ENCODE measurements around the gene NTHL1.

Gene NTHL1

DNA sequence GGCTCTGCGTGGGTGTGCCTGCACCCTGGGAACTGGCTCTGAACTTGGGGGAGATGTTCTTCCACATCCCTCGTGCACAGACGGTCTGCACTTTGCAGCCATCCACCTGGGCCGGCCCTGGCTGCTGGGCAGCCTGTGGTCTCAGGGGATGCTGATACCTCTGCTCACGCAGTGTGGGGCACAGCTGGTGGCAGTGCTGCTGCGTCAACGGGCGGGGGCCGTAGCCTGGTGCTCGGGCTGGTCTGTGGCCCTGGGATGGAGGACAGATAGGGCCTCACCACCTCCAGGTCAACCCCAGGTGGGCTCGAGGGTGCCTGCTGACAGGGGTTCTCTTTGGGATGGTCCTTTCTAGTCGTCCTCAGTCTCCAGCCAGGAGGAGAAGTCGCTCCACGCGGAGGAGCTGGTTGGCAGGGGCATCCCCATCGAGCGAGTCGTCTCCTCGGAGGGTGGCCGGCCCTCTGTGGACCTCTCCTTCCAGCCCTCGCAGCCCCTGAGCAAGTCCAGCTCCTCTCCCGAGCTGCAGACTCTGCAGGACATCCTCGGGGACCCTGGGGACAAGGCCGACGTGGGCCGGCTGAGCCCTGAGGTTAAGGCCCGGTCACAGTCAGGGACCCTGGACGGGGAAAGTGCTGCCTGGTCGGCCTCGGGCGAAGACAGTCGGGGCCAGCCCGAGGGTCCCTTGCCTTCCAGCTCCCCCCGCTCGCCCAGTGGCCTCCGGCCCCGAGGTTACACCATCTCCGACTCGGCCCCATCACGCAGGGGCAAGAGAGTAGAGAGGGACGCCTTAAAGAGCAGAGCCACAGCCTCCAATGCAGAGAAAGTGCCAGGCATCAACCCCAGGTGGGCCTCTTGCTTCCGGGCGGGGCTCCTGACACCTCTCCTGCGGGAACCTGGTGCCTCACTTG lies 36.5 kb upstream of the NTHL1 start:
- DNase-seq = no peak

DNA sequence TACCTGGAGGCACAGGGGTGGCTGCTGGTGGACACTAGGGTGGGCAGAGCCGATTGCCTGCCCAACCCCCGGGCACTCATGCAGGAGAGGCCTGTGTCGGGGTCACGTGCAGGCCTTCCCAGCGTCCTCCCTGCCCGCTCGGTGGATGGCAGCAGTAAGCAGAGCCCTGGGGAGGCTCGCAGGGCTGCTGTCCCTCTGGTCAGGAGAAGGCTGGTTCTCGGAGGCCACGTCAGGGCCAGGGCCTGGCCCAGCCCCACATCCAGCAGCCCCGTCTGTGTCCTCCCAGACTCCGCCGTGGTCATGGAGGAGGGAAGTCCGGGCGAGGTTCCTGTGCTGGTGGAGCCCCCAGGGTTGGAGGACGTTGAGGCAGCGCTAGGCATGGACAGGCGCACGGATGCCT lies 35.8 kb upstream of the NTHL1 start:
- no peak for DNase-seq

DNA sequence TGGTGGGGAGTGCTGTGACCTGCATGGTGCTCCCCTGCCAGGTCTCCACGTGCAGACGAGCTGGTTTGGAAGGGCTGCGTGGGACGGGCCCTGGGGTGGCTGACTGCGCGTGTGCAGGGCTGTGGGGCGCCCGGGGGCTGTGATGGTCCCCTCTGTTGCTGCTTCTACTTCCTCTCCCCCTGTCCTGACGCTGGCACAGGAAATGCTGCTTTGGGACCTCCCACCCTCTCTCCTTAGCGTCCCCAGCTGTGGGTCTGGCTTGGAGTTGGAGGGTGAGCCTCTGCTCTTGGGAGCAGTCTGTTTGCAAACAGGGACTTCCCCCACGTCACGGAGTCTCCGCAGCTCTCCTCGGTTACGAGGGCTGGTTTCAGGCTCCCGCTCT lies 35.3 kb upstream of the NTHL1 start:
- no peak for DNase-seq

DNA sequence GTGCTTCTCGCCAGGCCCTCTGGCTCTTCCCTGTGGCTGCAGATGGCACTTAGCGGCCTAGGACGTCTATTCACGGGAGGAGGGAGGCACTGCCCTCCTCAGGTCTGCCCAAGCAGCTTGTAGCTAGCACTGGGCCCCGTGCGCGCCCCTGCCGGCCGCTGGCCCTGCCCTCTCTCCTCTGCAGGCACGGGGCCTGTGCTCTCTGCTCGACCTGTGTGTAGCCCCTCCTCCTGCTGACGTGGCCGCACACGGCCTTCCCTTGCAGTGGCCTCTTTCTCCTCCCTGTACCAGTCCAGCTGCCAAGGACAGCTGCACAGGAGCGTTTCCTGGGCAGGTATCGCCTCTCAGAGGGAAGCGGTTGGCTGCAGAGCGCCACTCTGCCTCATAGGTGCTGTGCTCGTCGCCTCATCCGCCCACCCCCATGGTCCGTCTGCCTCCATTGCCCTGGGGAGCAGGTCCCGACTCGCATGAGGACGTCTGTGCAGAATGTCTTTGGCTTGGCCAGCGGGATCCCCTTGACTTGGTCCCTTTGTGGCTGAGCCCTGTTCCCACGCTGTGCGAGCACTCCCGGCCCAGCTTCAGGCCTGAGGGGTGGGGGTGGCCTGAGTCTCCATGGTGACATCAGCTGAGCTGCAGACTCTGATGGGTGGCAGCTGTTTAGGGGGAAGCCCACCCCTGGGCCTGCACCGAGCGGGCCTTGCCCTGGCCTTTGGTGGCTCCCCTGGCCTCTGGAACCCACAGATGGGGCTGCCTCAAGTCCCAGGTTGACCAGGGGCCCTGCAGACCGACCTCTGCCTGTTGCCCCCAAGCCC lies 34.7 kb upstream of the NTHL1 start:
- no peak for DNase-seq

DNA sequence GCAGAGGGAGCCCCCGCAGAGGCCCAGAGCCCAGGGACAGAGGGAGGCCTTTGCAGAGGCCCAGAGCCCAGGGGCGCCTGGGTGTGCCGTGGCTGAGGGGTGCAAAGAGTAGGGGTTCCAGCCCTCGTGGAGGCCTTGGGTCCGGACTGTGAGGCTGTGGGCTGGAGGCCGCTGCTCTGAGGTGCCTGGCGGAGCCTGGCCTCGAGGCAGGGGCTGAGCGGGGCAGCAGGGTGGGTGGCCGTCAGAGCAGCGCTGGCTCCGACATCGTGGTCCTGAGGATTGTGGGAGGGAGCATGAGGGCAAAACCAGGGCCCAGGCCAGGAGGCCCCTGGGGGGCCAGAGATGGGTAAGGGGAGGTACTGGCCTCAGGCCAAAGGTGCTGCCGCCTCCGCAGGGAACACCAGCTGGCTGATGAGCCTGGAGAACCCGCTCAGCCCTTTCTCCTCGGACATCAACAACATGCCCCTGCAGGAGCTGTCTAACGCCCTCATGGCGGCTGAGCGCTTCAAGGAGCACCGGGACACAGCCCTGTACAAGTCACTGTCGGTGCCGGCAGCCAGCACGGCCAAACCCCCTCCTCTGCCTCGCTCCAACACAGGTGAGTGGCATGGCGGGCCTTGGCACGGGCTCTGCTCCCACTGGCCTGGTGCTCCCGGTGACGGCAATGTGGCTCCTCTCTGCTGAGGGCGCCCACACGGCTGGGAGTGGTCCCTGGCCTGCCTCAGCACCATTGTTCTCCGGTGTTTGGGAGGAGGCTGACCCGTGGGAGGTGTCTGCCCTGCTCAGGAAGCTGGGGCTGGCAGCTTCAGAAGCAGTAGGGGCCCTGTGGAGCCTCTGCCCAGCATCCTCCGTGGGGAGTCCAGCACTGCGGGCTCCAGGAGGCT lies 33.8 kb upstream of the NTHL1 start:
- DNase-seq = no peak

DNA sequence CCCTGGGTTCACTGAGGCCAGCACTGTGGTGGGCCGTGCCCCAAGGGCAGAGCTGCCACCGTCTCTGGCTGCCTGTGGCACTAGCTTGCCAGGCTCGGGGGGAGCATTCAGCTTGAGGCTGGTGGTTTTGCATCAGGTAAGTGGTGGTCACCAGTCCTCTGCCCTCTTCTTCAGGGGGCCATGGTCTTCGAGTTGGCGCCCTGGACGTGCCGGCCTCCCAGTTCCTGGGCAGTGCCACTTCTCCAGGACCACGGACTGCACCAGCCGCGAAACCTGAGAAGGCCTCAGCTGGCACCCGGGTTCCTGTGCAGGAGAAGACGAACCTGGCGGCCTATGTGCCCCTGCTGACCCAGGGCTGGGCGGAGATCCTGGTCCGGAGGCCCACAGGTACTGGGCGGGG lies 32.4 kb upstream of the NTHL1 start:
- DNase-seq = no peak

DNA sequence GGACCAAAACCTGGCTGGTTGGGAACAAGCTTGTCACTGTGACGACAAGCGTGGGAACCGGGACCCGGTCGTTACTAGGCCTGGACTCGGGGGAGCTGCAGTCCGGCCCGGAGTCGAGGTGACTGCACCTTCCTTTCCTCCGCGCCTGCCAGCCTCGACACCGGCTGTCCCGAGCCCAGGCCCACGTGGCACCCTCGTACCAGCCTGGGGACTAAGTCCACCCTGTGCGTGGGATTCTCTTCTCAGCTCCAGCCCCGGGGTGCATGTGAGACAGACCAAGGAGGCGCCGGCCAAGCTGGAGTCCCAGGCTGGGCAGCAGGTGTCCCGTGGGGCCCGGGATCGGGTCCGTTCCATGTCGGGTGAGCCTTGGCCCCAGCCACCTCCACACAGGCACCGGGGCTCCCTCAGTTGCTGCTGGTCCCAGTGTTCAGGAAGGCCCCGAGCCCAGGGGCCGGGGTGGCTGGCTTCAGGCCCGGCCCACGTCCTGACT lies 31.7 kb upstream of the NTHL1 start:
- no peak for DNase-seq

DNA sequence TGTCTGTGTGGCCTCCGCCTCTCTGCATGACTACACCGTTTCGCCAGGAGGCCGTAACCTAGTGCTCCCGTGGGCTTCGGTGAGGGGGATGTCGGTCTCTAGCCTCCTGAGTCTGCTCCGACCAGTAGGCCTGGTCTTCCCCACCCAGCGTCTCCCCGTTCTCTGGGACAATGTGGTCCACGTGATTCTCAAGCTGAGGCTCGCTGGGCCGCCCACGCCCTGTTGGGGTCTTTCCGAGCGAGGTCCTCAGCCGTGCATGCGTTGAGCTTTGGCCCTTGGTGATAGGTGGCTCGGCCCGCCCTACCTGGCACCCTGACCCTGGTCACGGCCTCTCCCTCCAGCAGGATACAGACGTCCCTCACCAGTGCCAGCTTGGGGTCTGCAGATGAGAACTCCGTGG lies 31.1 kb upstream of the NTHL1 start:
- no peak for DNase-seq

DNA sequence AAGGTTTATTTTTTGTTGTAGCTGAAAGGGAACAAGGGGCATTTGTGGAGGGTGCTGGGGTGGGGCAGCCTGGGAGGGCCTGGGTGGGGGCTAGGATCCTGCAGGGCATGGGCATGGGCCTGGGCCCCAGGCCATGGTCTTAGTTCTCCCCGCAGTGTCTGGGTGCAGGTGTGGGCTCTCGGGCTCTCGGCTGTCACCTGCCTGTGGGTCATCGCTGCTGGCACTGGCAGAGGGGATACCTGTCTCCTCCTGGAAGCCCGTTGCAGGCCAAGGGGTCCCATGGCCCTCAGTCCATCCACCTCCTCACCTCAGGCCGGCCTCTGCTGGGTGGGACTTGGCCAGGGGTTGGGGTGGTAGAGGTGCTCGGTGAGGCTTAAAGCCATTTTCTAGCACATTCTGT lies 30.5 kb upstream of the NTHL1 start:
- no peak for DNase-seq

DNA sequence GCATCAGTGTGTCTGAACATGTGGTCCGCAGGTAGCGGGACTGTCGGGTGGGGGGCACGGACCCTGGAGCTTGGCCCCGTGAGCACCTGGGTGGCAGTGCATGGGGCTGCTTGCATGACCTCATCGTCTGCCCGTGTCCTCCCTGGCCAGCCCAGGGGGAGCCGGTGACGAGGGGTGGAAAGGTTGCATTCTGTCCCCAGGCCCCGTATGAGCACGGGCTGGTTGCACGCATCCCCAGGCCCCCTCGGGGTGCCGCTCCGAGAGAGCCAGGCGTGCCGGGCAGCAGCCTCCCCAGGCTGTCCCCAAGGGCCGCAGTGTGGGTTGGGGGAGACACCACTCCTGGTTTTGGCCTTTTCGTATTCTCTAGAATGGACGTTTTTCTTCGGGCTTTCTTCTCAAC lies 30.1 kb upstream of the NTHL1 start:
- DNase-seq = no peak

DNA sequence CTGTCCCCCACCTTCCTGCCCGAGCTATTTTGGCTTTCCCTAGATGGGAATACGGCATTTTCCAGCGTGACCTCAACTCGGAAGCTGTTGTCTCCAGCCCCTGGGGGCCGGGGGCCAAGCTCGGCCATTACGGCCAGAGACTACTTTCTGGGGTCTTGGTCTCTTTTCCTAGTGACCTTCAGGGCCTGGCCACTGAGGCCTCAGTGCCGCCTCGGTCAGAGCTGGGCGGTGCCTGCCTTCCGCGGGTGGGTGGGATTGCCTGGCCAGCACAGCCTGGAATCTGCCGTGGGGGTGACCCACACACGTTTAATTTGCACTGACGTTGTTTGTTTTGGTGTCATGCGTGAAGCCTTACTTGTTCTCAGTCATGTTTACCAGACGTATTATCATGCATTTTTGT lies 29.4 kb upstream of the NTHL1 start:
- no peak for DNase-seq

DNA sequence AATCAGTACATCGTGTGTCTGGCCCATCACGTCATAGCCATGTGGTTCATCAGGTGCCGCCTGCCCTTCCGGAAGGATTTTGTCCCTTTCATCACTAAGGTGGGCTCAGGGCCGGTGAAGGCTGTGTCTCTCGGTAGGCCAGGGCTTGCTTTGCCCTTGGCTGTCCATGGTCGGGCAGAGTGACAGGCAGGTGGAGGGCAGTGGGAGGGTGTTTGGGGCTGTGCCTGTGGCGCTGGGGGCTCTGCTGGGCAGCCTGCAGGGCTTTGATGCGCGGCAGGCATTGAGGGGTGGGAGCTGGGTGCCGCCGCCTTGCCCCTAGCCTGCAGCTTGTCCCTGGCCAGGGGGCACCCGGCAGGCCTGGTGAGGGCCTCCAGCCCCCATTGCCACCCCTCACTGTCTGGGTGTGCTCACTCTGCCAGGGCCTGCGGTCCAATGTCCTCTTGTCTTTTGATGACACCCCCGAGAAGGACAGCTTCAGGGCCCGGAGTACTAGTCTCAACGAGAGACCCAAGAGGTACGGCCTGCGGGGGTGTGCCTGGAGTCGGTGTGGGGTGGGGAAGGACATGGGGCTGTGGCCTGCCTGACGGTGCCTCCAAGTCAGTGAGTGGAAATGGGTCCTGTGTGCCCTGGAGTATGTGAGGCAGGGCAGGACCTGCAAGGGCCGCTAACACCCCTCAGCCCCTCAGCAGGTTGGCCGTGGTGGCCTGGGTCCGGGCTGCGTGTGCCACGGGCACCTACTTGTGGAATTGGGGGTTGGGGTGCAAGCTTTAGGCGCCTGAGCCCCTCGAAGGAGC lies 28.6 kb upstream of the NTHL1 start:
- DNase-seq = no peak

DNA sequence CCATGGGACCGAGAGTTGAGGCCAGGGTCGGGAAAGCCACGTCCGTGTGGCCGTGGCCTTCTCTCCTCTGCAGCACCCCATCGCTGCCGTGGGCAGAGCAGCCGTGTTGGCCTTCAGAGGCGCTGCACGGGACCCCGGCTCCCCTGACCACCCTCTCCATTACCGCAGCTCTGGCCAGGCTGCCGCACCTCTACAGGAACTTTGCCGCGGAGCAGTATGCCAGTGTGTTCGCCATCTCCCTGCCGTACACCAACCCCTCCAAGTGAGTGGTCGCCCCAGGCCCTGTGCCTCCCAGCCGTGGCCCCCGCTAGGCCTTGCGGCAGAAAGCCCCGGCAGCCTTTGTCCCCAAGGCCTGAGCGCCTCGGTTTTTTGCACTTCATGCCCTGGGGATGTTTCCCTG lies 28.0 kb upstream of the NTHL1 start:
- no peak for DNase-seq

DNA sequence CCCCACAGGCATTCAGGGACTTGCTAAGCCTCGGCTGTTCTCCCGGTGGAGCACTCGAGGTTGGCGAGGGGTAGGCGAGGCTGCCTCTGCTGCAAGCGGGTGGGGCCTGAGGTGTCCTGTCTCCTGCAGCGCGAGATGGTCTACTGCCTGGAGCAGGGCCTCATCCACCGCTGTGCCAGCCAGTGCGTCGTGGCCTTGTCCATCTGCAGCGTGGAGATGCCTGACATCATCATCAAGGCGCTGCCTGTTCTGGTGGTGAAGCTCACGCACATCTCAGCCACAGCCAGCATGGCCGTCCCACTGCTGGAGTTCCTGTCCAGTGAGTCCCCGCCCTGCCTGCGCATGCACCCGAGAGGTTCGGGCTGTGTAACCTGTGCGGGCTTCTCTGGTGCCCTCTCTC lies 26.4 kb upstream of the NTHL1 start:
- no peak for DNase-seq

DNA sequence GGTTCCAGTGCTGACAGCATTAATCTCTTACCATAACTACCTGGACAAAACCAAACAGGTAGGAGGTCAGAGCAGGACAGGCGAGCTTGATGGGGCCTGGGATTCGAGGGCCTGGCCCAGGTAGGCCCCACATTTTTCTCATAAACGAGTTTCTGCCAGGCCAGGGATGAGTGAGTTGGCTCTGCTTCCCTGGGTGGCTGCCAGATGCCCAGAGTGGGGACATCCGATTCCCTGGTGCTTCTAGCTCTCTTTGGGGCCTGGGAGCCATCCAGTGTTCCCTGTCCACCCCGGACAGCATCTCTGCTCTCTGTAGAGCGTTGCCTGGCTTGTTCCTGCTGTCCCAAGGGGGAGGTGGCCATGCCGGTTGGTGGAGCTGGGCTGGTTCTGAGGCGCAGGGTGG lies 25.3 kb upstream of the NTHL1 start:
- no peak for DNase-seq

DNA sequence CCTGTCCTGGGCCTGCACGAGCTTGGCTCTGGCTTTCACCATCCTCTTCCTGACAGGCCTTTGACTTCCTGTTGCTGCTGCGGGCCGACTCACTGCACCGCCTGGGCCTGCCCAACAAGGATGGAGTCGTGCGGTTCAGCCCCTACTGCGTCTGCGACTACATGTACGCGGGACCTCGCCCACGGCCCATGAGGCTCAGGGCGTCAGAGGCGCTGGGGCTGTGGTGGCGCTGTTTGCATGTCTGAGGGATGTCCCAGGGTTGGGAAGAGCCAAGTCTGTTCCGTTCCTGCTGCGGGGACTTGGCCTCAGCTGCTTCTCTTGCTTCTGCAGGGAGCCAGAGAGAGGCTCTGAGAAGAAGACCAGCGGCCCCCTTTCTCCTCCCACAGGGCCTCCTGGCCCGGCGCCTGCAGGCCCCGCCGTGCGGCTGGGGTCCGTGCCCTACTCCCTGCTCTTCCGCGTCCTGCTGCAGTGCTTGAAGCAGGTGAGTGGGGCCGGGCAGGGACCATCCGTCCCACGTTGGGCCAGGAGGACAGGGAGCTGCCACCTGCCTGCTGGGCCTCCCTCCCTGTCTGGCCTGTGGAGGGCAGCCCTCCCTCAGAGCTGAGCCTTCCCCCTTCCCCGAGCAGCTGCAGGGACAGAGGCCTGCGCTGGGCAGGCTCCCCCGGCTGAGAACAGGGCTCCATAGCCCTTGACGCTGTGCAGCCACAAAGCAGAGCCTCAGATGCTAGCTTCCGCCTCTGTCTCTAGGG lies 24.0 kb upstream of the NTHL1 start:
- no peak for DNase-seq

DNA sequence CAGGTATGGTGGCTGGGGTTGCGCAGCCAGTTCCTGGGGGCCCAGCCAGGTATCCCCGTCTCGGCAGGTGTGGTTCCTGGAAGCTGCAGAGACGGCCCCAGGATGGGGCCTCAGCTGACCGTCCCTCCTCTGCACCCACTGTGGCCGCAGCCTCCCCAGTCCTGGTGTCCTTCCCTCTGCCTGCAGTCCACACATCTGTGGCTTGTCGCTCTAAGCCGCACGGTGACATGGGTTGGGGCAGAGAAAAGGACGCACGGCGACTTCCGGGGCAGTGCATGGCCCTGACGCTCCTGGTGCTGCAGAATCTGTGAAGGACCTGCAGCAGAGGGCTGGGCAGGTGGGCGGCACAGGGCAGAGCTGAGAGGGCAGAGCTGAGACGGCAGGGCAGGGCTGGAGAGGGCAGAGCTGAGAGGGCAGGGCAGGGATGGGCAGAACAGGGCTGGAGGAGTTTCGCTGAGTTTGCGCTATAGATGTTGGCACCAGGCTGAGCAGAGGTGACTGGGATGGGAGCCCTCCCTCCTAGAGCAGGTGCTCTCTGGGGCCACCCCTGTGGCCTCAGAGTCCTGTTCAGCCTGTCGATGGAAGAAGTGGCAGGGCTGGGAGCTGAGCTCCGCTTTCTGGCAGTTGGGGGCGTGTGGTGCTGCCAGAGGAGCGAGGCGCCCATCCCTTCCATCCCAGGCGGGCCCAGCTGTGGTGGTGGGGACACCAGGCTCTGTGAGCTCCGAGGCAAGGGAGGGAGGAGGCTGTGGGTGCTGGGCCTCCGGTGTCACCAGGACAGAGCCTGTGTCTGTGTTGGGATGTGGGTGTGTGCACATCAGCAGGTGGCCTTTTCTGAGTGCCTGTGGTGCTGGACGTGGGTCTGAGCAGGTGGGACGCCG lies 23.2 kb upstream of the NTHL1 start:
- no peak for DNase-seq

DNA sequence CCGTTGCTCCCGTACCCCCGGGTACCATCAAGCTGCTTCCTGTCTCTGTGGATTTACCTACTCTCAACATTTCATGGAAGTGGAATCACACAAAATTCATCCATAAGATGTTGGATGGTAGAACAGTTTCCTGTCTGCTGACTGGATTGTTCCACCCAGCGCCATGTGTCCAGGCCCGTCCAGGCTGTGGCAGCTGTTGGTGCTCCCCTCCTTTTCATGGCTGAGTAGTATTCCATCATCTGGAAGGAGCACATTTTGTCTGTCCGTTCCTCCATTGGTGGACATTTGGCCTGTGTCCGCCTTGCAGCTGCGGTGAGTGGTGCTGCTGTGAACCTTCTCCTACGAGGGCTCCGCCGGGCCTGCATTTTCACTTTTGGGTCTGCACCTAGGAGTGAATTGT lies 18.5 kb upstream of the NTHL1 start:
- no peak for DNase-seq

DNA sequence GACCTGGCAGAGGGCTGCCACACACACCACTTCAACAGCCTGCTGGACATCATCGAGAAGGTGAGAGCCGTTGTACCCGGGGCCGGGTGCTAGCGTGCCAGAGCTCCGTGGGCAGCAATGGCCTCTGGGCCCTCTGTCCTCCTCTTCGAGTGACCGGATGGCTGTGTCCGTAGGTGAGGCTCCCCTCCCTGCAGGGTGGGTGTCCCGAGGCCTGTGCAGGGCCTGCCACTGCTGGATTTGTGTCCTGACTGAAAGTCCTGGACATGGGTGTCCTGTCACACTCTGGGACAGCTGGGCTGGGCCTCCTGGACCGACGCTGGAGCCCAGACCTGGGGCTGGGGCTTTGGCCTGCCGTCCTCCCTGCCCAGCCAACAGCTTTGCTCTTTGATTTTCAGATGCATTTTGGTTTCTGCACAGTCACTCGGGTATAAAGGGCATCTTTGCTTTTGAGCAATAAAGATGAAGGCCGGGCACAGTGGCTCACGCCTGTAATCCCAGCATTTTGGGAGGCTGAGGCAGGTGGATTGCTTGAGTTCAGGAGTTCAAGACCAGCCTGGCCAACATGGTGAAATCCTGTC lies 16.8 kb upstream of the NTHL1 start:
- no peak for DNase-seq

DNA sequence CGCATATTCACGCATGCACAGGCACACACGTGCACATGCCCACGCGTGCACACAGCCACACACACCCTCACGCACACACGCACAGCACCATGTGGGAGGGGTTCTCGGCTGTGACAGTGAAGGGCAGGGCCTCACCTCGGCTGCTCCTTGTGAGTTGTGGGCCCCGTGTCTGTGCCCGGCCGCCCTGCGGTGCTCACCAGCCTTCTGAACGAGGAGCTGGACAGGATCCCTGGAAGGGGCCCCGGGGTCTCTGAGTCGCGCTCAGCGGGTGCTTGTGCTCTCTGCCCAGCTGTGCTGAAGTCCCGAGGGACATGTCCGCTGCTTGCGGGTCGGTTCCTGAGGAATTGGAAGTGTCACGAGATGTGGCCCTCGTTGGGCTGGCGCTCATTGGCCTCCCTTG lies 16.2 kb upstream of the NTHL1 start:
- DNase-seq = no peak

All from activated CD8-positive, alpha-beta memory T cell treated with anti-CD3 and anti-CD28 coated beads, Interleukin-2, amount 50 U/mL, for 48 hours (primary cell).